ENCODE data around the gene PPP1R1B. TPM values are rescaled to one million over a fixed set of nuclear protein-coding genes. Genes with fewer than 3 reads are reported as not detected.

Gene PPP1R1B
- polyA plus RNA-seq, 1 donor from 2014 or later, result 1.8 TPM

DNA sequence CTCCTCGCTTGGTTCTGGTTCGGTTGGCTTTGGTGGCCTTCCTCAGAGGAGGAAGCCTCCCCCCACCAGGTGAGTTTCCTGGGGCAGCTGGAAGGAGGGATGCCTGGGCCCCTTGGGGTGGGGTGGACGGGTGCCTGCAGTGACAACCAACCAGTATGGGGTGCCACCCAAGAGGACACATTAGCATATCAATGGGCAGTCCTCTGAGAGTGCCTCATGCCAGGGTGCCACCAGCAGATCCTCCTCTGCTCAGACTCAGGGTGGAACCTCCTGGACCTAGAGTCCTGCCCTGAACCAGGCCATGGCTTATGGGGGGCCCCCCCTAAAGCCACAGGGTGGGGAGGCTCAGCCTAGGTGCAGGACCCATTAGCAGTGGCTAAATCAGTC lies 2.7 kb downstream of the PPP1R1B start:
- no peaks in the 10 kb centered on the region for H3K9me2 ChIP-seq (ENCODE audit: insufficient read depth, low read length)
- no peak overlapping the region for H3K27ac ChIP-seq (ENCODE audit: low read length)
- H3K27me3 ChIP-seq (ENCODE audit: insufficient read depth, low read depth, low read length), result peaks cover 47% of the 10 kb centered on the region

GRCh38 chr17:39629898-39630297 lies 3.1 kb downstream of the PPP1R1B start:
- Histone ChIP-seq H3F3A (ENCODE audit: insufficient read depth, low read length, poor library complexity, severe bottlenecking) (no peaks in the 10 kb centered on the region), H4K20me1 (ENCODE audit: insufficient read depth) (no peaks in the 10 kb centered on the region), H2AFZ (ENCODE audit: low read depth, low read length) (no peak overlapping the region), H3K9me3 (ENCODE audit: low read length) (no peaks in the 10 kb centered on the region), H3K79me2 (replicated peaks; ENCODE audit: insufficient read depth, low read length) (no peaks in the 10 kb centered on the region), H3K36me3 (ENCODE audit: insufficient read depth, low read length) (no peaks in the 10 kb centered on the region), H3K4me2 (ENCODE audit: low read length) (no peak overlapping the region), H3K27ac (ENCODE audit: low read length) (no peak overlapping the region), H3K9ac (ENCODE audit: low read length) (no peak overlapping the region), H3K27me3 (ENCODE audit: insufficient read depth, low read depth, low read length) (peaks cover 43% of the 10 kb centered on the region), H3K4me3 (ENCODE audit: low read length) (no peak overlapping the region), H3K9me2 (ENCODE audit: insufficient read depth, low read length) (no peaks in the 10 kb centered on the region)
- TF ChIP-seq POLR2AphosphoS5 (IDR thresholded peaks at IDR 0.05) (no peak), EZH2 (IDR thresholded peaks at IDR 0.05; ENCODE audit: borderline replicate concordance, insufficient read depth, low read length, poor library complexity, severe bottlenecking) (no peak), EP300 (conservative IDR thresholded peaks at IDR 0.05; ENCODE audit: poor library complexity, severe bottlenecking) (no peak), RAD21 (conservative IDR thresholded peaks at IDR 0.05) (no peak), MXI1 (conservative IDR thresholded peaks at IDR 0.05; ENCODE audit: poor library complexity, severe bottlenecking) (no peak)

More for the DNA sequence above, 2.7 kb downstream of the PPP1R1B start:
- H3K79me2 ChIP-seq (replicated peaks; ENCODE audit: insufficient read depth, low read length), result no peaks in the 10 kb centered on the region
- H3K9ac ChIP-seq (ENCODE audit: low read length), result no peak overlapping the region
- no peak overlapping the region for H2AFZ ChIP-seq (ENCODE audit: low read depth, low read length)
- no peaks in the 10 kb centered on the region for H3F3A ChIP-seq (ENCODE audit: insufficient read depth, low read length, poor library complexity, severe bottlenecking)
- TF ChIP-seq POLR2AphosphoS5 (IDR thresholded peaks at IDR 0.05) (no peak), EZH2 (IDR thresholded peaks at IDR 0.05; ENCODE audit: borderline replicate concordance, insufficient read depth, low read length, poor library complexity, severe bottlenecking) (no peak), MXI1 (conservative IDR thresholded peaks at IDR 0.05; ENCODE audit: poor library complexity, severe bottlenecking) (no peak), RAD21 (conservative IDR thresholded peaks at IDR 0.05) (no peak), SMC3 (conservative IDR thresholded peaks at IDR 0.05; ENCODE audit: poor library complexity) (no peak), TAF1 (IDR thresholded peaks at IDR 0.05; ENCODE audit: low read depth) (no peak), REST (IDR thresholded peaks at IDR 0.05; ENCODE audit: borderline replicate concordance) (no peak), EP300 (conservative IDR thresholded peaks at IDR 0.05; ENCODE audit: poor library complexity, severe bottlenecking) (no peak)
- TF ChIP-seq, protein P1, sequence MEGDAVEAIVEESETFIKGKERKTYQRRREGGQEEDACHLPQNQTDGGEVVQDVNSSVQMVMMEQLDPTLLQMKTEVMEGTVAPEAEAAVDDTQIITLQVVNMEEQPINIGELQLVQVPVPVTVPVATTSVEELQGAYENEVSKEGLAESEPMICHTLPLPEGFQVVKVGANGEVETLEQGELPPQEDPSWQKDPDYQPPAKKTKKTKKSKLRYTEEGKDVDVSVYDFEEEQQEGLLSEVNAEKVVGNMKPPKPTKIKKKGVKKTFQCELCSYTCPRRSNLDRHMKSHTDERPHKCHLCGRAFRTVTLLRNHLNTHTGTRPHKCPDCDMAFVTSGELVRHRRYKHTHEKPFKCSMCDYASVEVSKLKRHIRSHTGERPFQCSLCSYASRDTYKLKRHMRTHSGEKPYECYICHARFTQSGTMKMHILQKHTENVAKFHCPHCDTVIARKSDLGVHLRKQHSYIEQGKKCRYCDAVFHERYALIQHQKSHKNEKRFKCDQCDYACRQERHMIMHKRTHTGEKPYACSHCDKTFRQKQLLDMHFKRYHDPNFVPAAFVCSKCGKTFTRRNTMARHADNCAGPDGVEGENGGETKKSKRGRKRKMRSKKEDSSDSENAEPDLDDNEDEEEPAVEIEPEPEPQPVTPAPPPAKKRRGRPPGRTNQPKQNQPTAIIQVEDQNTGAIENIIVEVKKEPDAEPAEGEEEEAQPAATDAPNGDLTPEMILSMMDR (IDR thresholded peaks at IDR 0.05; ENCODE audit: poor library complexity, severe bottlenecking), result no peak
- no peak overlapping the region for H3K4me3 ChIP-seq (ENCODE audit: low read length)
- no peaks in the 10 kb centered on the region for H3K9me3 ChIP-seq (ENCODE audit: low read length)
- H3K4me2 ChIP-seq (ENCODE audit: low read length), result no peak overlapping the region
- no peaks in the 10 kb centered on the region for H3K36me3 ChIP-seq (ENCODE audit: insufficient read depth, low read length)
- H4K20me1 ChIP-seq (ENCODE audit: insufficient read depth), result no peaks in the 10 kb centered on the region
